Lung (tissue), 12 donors: ENCODE results near the gene CEP70. TPM values are rescaled to one million over a fixed set of nuclear protein-coding genes. Genes with fewer than 3 reads are reported as not detected.

Experiments
- ATAC-seq: fragments of 200-7000 bp; cut with Tn5 transposase; one replicate; pipeline ENCODE4 v1.9.1; 2020; ENCODE audit warnings: moderate number of reproducible peaks; ENCODE audit not compliant: insufficient read depth, low FRiP score
- DNase-seq, 3 donors: peaks; one replicate each; pipeline ENCODE4 v3.0.0-alpha.2; 2013 to 2017
- H3K27ac ChIP-seq, 2 donors: one replicate each; pipeline ENCODE4 v1.5.1; 2013; ENCODE audit warnings: mild to moderate bottlenecking in 2 of 2, moderate library complexity in 2 of 2, control low read depth in 1 of 2, inconsistent platforms in 1 of 2, low read depth in 1 of 2, low read length in 1 of 2
- H3K27me3 ChIP-seq, 3 donors: one replicate each; pipeline ENCODE4 v1.5.1; 2013; ENCODE audit warnings: low read length in 2 of 3; ENCODE audit not compliant: control insufficient read depth in 3 of 3, insufficient read depth in 3 of 3
- H3K36me3 ChIP-seq, 4 donors: one replicate each; pipeline ENCODE4 v1.5.1; 2013; ENCODE audit warnings: low read length in 4 of 4, mild to moderate bottlenecking in 1 of 4, moderate library complexity in 1 of 4; ENCODE audit not compliant: control insufficient read depth in 4 of 4, insufficient read depth in 4 of 4
- H3K4me1 ChIP-seq, 5 donors: one replicate each; pipeline ENCODE4 v1.5.1; 2013; ENCODE audit warnings: low read length in 5 of 5, mild to moderate bottlenecking in 2 of 5, moderate library complexity in 1 of 5; ENCODE audit not compliant: control insufficient read depth in 5 of 5, insufficient read depth in 5 of 5
- H3K4me3 ChIP-seq: one replicate; pipeline ENCODE4 v1.5.1; 2013; ENCODE audit warnings: mild to moderate bottlenecking, control low read depth, moderate library complexity
- H3K9ac ChIP-seq, 2 donors: one replicate each; pipeline ENCODE4 v1.5.1; 2013; ENCODE audit warnings: low read length in 2 of 2, control low read depth in 1 of 2; ENCODE audit not compliant: insufficient read depth in 1 of 2
- H3K9me3 ChIP-seq, 4 donors: one replicate each; pipeline ENCODE4 v1.5.1; 2013; ENCODE audit warnings: low read length in 3 of 4, mild to moderate bottlenecking in 1 of 4, moderate library complexity in 1 of 4; ENCODE audit not compliant: control insufficient read depth in 4 of 4, insufficient read depth in 3 of 4
- CTCF ChIP-seq: IDR thresholded peaks from 2 replicates; pipeline ENCODE4 v1.5.1; 2012; ENCODE audit warnings: mild to moderate bottlenecking; ENCODE audit errors: control extremely low read depth, extremely low read depth
- WGBS, 2 donors: extraction: QIAGEN DNeasy Blood & Tissue Kit; methylation state at CpG; one replicate each; pipeline ENCODE4 v1.1.7; 2013; 5-methylcytosine and 5-hydroxymethylcytosine counted together
- polyA plus RNA-seq, 2 donors: library from polyadenylated mRNA; stranded (reverse); fragments of 200-250 nt; gene quantifications; one replicate each; pipeline ENCODE4 v1.2.1, GENCODE V29; 2013
- total RNA-seq, 2 donors: library from RNA; depleted of rRNA in 1 of 2; stranded (reverse); fragments of >200 nt in 1 of 2; gene quantifications; one replicate each; pipeline ENCODE4 v1.2.1, GENCODE V29; 2014 to 2021
- donor health status: control.
- donor health status: control.
- donor health status: Bipolar disorder and iron deficiency.
- donor health status: healthy.
- donor health status: DM: yes; HTN: yes; CAD: no.

CEP70 gene
- total and polyA plus RNA-seq, 4 donors, result 19.5 to 137 (median 32.5) TPM

GRCh38 chr3:138460536-138461205 is 133.4 kb downstream of the CEP70 start:
- H3K27me3 ChIP-seq, result no peaks in the 10 kb centered on the region
- DNase-seq (no peak), ATAC-seq (no peak)
- no peak overlapping the region for H3K4me3 ChIP-seq
- H3K4me1 ChIP-seq, result no peaks in the 10 kb centered on the region
- no peak for TF ChIP-seq CTCF
- 59 to 77% methylated on average over 8 of the region's 8 CpGs for WGBS, 2 donors
- peaks cover 0 to 11% (median 0%) of the 10 kb centered on the region in 4 donors for H3K36me3 ChIP-seq
- no peak overlapping the region for H3K27ac ChIP-seq
- H3K9ac ChIP-seq, result no peak overlapping the region
- H3K9me3 ChIP-seq, result no peaks in the 10 kb centered on the region

GRCh38 chr3:138459619-138460535 is 134.2 kb downstream of the CEP70 start:
- Histone ChIP-seq H3K9ac (no peak overlapping the region), H3K4me3 (no peak overlapping the region), H3K4me1 (no peaks in the 10 kb centered on the region), H3K36me3 (peaks cover 0 to 11% (median 0%) of the 10 kb centered on the region in 4 donors), H3K27me3 (no peaks in the 10 kb centered on the region), H3K9me3 (no peaks in the 10 kb centered on the region), H3K27ac (no peak overlapping the region)
- no peak for ATAC-seq
- no peak for TF ChIP-seq CTCF
- 86 to 88% methylated on average over 15 of the region's 15 CpGs for WGBS, 2 donors
- no peak for DNase-seq

GRCh38 chr3:138458774-138459499 is 135.1 kb downstream of the CEP70 start:
- WGBS, 2 donors, result 83 to 86% methylated on average over 9 of the region's 9 CpGs
- H3K27ac ChIP-seq, result no peak overlapping the region
- no peak overlapping the region for H3K4me3 ChIP-seq
- no peaks in the 10 kb centered on the region for H3K9me3 ChIP-seq
- H3K4me1 ChIP-seq, result no peaks in the 10 kb centered on the region
- DNase-seq (no peak), ATAC-seq (no peak)
- no peak overlapping the region for H3K9ac ChIP-seq
- no peaks in the 10 kb centered on the region for H3K27me3 ChIP-seq
- TF ChIP-seq CTCF, result no peak
- H3K36me3 ChIP-seq, result peaks cover 0 to 11% (median 0%) of the 10 kb centered on the region in 4 donors
